GM12873 (cell line): ENCODE results near the gene DNAH3.

ENCODE experiments used
- CTCF ChIP-seq: IDR thresholded peaks from 2 replicates; pipeline ENCODE4 v1.5.1; 2012; ENCODE audit warnings: low read depth, mild to moderate bottlenecking, moderate library complexity, low read length, control low read depth; ENCODE audit not compliant: insufficient read depth; ENCODE audit errors: missing control alignments

DNAH3 gene

GRCh38 chr16:21037736-21038135 is 112.9 kb downstream of the DNAH3 start:
- TF ChIP-seq CTCF = no peak

- TF ChIP-seq CTCF = no peak
Measured at GRCh38 chr16:21037168-21037567, 113.5 kb downstream of the DNAH3 start.

- no peak for TF ChIP-seq CTCF
Measured at GRCh38 chr16:21036471-21036870, 114.2 kb downstream of the DNAH3 start.

GRCh38 chr16:21033704-21034103 is 116.9 kb downstream of the DNAH3 start:
- TF ChIP-seq CTCF = no peak

- no peak for TF ChIP-seq CTCF
Measured at GRCh38 chr16:21033264-21033663, 117.4 kb downstream of the DNAH3 start.

GRCh38 chr16:21028728-21029127 is 121.9 kb downstream of the DNAH3 start:
- no peak for TF ChIP-seq CTCF

GRCh38 chr16:21026846-21027245 is 123.8 kb downstream of the DNAH3 start:
- no peak for TF ChIP-seq CTCF

GRCh38 chr16:21023509-21024202 is 127.0 kb downstream of the DNAH3 start:
- TF ChIP-seq CTCF = no peak
